ENCODE results near the gene LZTS2. TPM values are rescaled to one million over a fixed set of nuclear protein-coding genes. Genes with fewer than 3 reads are reported as not detected.
"Not testable (repeated sequence)": the region's sequence is repeated elsewhere in the genome, so short reads cannot be mapped to it uniquely, and the experiment has no call there.

Gene LZTS2
- total RNA-seq, 2 experiments from 2014 or later: 14.5 to 15.5 TPM

GRCh38 chr10:100972904-100973535 lies 26.6 kb upstream of the LZTS2 start:
- ChIA-PET POLR2A (interaction anchor here (1.1 to 1.3 kb wide), 2 partner anchors 12 to 59 kb away, joined by 3 read pairs; no protein-coding TSS in a partner anchor), CTCF (interaction anchor here (1.6 to 1.8 kb wide), 2 partner anchors 46 to 77 kb away, joined by 4 to 6 read pairs; no protein-coding TSS in a partner anchor)
- TF ChIP-seq CTCF (IDR thresholded peaks at IDR 0.05): no peak
- intact Hi-C loops (cut with micrococcal nuclease): no loop called here
- Mint-ChIP-seq H3K4me1 (ENCODE audit: low read depth) (peaks cover 20% of the 10 kb centered on the region), H3K9me3 (no peaks in the 10 kb centered on the region), H3K27ac (no peak overlapping the region), H3K36me3 (ENCODE audit: low read depth) (no peaks in the 10 kb centered on the region), H3K4me3 (no peak overlapping the region), H3K27me3 (no peaks in the 10 kb centered on the region)
- DNase-seq: no peak
- no peak for ATAC-seq

DNA sequence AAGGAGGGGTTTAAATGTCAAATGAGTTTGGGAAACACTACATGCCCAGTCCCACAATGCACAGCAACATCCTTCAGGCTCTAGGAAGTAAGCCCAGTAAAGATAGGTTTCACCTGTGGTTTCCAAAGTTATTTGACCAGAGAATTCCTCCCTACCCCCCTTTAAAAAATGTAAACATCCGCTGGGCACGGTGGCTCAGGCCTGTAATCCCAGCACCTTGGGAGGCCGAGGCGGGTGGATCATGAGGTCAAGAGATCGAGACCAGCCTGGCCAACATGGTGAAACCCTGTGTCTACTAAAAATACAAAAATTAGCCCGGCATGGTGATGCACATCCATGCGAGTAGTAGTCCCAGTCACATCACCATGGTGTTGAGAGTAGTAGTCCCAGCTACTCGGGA lies 24.2 kb upstream of the LZTS2 start:
- intact Hi-C loops (cut with micrococcal nuclease); H3K36me3 Mint-ChIP-seq (ENCODE audit: low read depth); H3K4me3 Mint-ChIP-seq; H3K27me3 Mint-ChIP-seq; H3K27ac Mint-ChIP-seq; POLR2A ChIA-PET; DNase-seq; H3K9me3 Mint-ChIP-seq; ATAC-seq: not testable (repeated sequence)
- H3K4me1 Mint-ChIP-seq (ENCODE audit: low read depth): peaks cover 12% of the 10 kb centered on the region
- CTCF ChIA-PET: interaction anchor here (1.0 to 1.5 kb wide), 3 partner anchors 11 to 44 kb away, joined by 3 to 4 read pairs (median 3); no protein-coding TSS in a partner anchor

- Mint-ChIP-seq H3K36me3 (ENCODE audit: low read depth) (peaks cover 2% of the 10 kb centered on the region), H3K27me3 (no peaks in the 10 kb centered on the region), H3K9me3 (no peaks in the 10 kb centered on the region), H3K4me3 (no peak overlapping the region), H3K4me1 (ENCODE audit: low read depth) (peaks cover 9% of the 10 kb centered on the region), H3K27ac (no peak overlapping the region)
- DNase-seq: no peak
- no peak for ATAC-seq
- ChIA-PET POLR2A (no interaction called here), CTCF (no interaction called here)
- no peak for TF ChIP-seq CTCF (IDR thresholded peaks at IDR 0.05)
- intact Hi-C loops (cut with micrococcal nuclease): no loop called here
Measured at GRCh38 chr10:100976906-100977305, 22.7 kb upstream of the LZTS2 start.

DNA sequence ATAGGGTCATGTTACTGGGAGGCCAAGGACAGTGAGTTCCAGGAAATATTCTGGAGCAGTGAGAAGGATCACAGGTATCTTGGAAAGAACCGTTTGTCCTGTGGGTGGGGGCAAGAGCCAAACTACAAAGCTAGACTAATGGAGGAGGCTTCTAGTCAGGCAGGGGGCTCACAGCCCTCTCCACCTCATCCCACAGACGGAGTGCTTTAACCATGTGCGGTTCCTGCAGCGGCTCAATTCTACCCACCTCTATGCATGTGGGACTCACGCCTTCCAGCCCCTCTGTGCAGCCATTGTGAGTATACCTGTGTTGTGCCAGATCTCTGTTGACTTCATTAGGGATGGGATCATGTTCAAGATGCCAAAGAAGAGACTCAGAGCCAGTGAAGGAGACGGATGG lies 22.2 kb upstream of the LZTS2 start:
- TF ChIP-seq CTCF (IDR thresholded peaks at IDR 0.05): no peak
- ATAC-seq (no peak), DNase-seq (no peak)
- H3K4me1 Mint-ChIP-seq (ENCODE audit: low read depth): peaks cover 4% of the 10 kb centered on the region
- POLR2A ChIA-PET: no interaction called here
- peaks cover 2% of the 10 kb centered on the region for H3K36me3 Mint-ChIP-seq (ENCODE audit: low read depth)
- CTCF ChIA-PET: no interaction called here
- H3K4me3 Mint-ChIP-seq: no peak overlapping the region
- no peaks in the 10 kb centered on the region for H3K27me3 Mint-ChIP-seq
- H3K9me3 Mint-ChIP-seq: no peaks in the 10 kb centered on the region
- intact Hi-C loops (cut with micrococcal nuclease): no loop called here
- no peak overlapping the region for H3K27ac Mint-ChIP-seq

DNA sequence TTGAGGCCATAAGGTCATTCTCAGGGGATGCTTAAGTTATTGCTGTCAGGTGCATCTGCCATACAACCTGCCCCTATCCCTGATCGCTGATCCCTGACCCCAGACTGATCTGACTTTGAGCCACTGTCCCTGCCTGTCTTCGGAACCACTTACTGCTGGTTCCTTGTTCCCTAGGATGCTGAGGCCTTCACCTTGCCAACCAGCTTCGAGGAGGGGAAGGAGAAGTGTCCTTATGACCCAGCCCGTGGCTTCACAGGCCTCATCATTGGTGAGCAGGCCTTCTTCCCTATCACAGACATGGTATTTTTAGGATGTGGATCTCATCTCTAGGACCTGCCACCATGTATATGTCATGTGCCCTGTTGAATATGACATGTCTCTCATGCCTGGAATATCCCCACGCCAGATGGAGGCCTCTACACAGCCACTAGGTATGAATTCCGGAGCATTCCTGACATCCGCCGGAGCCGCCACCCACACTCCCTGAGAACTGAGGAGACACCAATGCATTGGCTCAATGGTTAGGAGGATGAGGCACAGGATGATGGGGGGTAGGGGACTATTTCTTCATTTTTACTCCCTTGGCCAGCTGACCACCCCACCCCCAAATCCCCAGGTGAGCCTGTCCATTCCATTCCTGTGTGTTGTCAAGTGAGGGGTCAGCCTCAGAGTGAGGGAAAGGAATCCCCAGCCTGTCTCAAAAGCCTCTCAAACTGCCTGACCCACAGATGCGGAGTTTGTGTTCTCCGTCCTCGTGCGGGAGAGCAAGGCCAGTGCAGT lies 21.3 kb upstream of the LZTS2 start:
- peaks cover 2% of the 10 kb centered on the region for H3K36me3 Mint-ChIP-seq (ENCODE audit: low read depth)
- no peak for TF ChIP-seq CTCF (IDR thresholded peaks at IDR 0.05)
- DNase-seq: no peak
- ChIA-PET CTCF (no interaction called here), POLR2A (no interaction called here)
- ATAC-seq: no peak
- no peaks in the 10 kb centered on the region for H3K9me3 Mint-ChIP-seq
- intact Hi-C loops (cut with micrococcal nuclease): no loop called here
- no peaks in the 10 kb centered on the region for H3K27me3 Mint-ChIP-seq
- no peak overlapping the region for H3K4me3 Mint-ChIP-seq
- H3K27ac Mint-ChIP-seq: no peak overlapping the region
- H3K4me1 Mint-ChIP-seq (ENCODE audit: low read depth): no peaks in the 10 kb centered on the region
